Measurements from ENCODE around the gene KIF1C.

Gene KIF1C

DNA sequence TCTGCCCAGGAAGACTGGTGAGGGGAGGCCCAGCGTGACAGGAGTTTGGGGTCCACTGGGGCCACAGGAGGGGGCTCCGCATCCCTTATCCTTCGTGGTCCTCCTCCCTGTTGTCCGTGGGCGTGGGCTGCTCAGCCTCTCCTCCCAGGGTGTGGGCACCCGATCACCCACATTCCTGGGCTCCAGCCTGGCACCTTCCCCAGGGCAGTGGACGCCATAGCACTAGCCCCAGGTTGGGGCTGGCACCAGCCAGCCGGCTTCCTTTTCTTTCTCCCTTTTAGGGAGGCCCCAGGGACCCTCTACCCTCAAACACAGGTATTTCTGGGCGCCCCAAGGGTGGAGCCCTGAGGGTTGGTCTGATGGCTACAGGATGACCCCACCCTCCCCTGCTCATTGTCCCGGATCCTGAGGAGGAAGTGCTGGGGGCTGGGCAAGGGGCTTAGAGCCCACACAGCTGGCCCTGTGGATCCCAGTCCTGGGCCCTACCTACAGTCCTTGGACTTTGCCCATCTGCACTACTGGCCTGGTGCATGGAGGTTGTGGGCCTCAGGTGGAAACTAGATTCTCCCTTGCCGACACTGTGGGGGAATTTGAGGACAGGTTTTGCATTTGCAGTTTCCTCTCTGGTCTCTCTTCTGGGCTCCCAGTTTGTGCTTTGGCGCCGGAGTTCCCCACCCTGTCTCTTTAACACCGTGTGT lies 1.1 kb downstream of the KIF1C start:
- H3K27me3 ChIP-seq, result no peaks in the 10 kb centered on the region
- peak overlapping the region; percentile 56 for H3K4me3 ChIP-seq (ENCODE audit: low read depth, low read length)
- DNase-seq, result no peak
- no peak for TF ChIP-seq CTCF (IDR thresholded peaks at IDR 0.05; ENCODE audit: low read depth, low read length)
- no peaks in the 10 kb centered on the region for H3K9me3 ChIP-seq
- H3K4me1 ChIP-seq, result no peaks in the 10 kb centered on the region
- no peaks in the 10 kb centered on the region for H3K36me3 ChIP-seq

GRCh38 chr17:4999430-5000093 lies 1.8 kb downstream of the KIF1C start:
- no peak for TF ChIP-seq CTCF (IDR thresholded peaks at IDR 0.05; ENCODE audit: low read depth, low read length)
- Histone ChIP-seq H3K9me3 (no peaks in the 10 kb centered on the region), H3K27me3 (no peaks in the 10 kb centered on the region), H3K36me3 (no peaks in the 10 kb centered on the region), H3K4me3 (ENCODE audit: low read depth, low read length) (no peak overlapping the region), H3K4me1 (no peaks in the 10 kb centered on the region)
- DNase-seq, result no peak

DNA sequence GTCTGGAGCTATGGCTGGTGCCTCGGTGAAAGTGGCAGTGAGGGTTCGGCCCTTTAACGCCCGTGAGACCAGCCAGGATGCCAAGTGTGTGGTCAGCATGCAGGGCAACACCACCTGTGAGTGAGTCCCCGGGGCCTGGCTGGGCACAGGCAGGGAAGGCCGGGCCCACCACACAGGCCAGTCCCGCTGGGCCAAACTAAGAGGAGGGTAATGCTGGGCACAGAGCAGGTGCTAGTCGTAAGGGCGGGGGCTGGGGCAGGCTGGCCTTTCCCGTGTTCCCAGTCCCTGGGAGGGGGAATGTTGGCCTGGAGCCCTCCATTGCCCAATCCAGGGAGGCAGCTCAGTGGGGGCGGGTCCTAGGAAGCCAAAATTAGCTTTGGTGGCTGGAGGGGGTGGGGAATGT lies 2.5 kb downstream of the KIF1C start:
- no peaks in the 10 kb centered on the region for H3K36me3 ChIP-seq
- H3K9me3 ChIP-seq, result no peaks in the 10 kb centered on the region
- no peak for DNase-seq
- no peak overlapping the region for H3K4me3 ChIP-seq (ENCODE audit: low read depth, low read length)
- no peaks in the 10 kb centered on the region for H3K27me3 ChIP-seq
- TF ChIP-seq CTCF (IDR thresholded peaks at IDR 0.05; ENCODE audit: low read depth, low read length), result no peak
- no peaks in the 10 kb centered on the region for H3K4me1 ChIP-seq

DNA sequence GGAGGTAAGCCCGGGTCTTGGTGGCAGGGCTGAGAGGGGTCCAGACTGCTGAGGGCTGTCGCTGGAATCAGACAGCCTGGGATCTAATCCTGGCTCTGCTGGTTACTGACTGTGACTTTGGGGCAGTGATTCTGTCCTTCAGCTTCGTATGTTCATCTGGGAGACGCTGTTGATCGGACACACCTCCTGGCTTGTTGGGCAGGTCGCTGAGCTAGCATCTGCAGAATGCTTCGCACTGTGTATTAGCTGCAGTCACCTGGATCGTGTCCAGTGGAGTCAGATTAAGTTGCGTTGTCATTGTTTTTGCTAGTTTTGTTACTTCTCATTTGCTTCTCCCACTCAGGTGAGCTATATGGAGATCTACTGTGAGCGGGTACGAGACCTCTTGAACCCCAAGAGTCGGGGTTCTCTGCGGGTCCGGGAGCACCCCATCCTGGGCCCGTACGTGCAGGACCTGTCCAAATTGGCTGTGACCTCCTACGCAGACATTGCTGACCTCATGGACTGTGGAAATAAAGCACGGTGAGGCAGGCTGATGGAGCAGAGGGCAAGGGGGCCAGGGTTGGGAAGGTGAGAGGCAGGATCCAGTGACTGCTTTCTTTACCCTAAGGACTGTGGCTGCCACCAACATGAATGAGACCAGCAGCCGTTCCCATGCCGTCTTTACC lies 4.5 kb downstream of the KIF1C start:
- Histone ChIP-seq H3K4me3 (ENCODE audit: low read depth, low read length) (no peak overlapping the region), H3K4me1 (no peaks in the 10 kb centered on the region), H3K27me3 (no peaks in the 10 kb centered on the region), H3K36me3 (no peaks in the 10 kb centered on the region), H3K9me3 (no peaks in the 10 kb centered on the region)
- no peak for DNase-seq
- TF ChIP-seq CTCF (IDR thresholded peaks at IDR 0.05; ENCODE audit: low read depth, low read length), result no peak

GRCh38 chr17:5003214-5003867 lies 5.6 kb downstream of the KIF1C start:
- Histone ChIP-seq H3K36me3 (no peaks in the 10 kb centered on the region), H3K4me1 (no peaks in the 10 kb centered on the region), H3K9me3 (no peaks in the 10 kb centered on the region), H3K27me3 (no peaks in the 10 kb centered on the region), H3K4me3 (ENCODE audit: low read depth, low read length) (no peak overlapping the region)
- DNase-seq, result no peak
- TF ChIP-seq CTCF (IDR thresholded peaks at IDR 0.05; ENCODE audit: low read depth, low read length), result no peak

All from BE2C (cell line).